ENCODE results near the gene METAP1D.
A peak's percentile ranks its signal among the peaks of the same experiment; 100 is the strongest.

Gene METAP1D

DNA sequence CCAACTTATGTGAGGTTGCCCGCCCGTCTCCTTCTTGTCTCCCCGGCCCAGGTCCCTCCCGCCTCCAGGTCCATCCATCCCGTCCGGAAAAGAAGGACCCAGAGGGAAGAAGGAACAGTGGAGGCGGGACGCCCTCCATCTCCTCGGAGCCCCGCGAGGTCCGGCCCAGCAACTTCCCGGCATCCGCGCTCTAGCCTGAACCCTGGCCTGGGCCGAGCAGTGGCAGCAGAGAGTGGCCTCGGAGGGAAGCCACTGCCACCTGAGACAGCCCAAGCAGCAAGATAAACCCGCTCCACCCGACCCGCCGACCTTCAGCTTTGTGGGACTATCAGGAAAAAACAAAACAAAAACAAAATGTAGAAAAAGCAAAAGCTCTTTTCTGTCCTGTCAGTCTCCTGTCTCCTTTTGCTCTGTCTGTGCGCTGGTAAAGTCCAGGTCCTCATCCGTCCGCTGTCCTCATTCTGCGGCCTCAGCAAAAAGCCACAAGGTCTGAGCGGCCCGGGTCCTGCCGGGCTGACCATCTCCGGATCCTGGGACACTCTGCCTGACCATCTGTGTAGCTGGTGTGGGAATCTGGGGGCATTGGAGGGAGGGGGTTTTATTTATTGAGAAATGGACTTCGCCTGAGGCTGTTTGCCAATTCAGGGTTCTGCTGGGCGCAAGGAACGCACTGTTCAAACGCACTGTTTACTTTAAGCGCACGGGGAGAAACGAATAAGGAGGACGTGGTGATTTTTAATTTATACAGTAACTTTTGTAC is 88.7 kb downstream of the METAP1D start:
- no peak for FAIRE-seq
- no peak for DNase-seq (ENCODE audit: extremely low spot score, insufficient read length, low read depth)

DNA sequence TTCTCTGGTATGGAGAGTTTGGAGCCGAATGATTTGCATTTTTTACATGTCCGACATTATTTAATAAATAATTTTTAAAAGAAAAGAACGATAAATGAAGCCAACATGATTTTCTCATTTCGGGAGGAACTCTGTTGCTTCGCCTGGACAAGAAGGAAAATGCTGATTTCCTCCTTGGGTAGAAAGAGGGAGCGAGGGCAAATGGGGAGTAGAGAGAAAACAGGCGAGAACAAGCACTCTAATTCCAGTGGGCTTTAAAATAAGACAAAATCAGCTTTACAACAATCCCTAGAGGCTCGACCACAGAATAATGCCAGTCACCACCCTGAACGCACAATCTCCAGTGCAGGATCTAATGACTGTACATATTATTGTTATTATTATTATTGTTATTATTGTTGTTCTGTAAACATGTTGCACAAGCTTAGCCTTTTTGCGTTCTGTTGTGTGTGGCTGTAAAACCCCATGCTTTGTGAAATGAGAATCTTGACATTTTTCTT is 89.3 kb downstream of the METAP1D start:
- FAIRE-seq = no peak
- DNase-seq (ENCODE audit: extremely low spot score, insufficient read length, low read depth) = no peak

DNA sequence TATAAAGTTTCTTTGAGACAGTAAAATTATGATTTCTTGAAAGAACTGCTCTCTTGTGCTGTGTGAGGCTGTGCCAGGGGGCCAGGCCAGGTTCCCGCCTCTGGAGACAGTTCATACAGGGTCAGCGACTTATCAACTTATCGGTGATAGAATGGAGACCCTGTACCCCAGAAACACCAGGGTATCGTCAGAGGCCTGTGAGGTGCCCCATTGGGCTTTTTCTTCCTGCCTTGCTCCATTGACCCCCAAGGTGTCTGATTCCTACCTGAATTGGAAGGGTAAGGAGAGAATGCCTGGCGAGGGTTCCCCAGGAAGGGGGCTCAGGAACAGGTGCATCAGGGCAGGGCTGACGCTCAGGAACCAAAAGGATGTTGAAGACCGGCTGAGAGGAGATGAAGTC is 89.9 kb downstream of the METAP1D start:
- FAIRE-seq (no peak), DNase-seq (ENCODE audit: extremely low spot score, insufficient read length, low read depth) (no peak)

DNA sequence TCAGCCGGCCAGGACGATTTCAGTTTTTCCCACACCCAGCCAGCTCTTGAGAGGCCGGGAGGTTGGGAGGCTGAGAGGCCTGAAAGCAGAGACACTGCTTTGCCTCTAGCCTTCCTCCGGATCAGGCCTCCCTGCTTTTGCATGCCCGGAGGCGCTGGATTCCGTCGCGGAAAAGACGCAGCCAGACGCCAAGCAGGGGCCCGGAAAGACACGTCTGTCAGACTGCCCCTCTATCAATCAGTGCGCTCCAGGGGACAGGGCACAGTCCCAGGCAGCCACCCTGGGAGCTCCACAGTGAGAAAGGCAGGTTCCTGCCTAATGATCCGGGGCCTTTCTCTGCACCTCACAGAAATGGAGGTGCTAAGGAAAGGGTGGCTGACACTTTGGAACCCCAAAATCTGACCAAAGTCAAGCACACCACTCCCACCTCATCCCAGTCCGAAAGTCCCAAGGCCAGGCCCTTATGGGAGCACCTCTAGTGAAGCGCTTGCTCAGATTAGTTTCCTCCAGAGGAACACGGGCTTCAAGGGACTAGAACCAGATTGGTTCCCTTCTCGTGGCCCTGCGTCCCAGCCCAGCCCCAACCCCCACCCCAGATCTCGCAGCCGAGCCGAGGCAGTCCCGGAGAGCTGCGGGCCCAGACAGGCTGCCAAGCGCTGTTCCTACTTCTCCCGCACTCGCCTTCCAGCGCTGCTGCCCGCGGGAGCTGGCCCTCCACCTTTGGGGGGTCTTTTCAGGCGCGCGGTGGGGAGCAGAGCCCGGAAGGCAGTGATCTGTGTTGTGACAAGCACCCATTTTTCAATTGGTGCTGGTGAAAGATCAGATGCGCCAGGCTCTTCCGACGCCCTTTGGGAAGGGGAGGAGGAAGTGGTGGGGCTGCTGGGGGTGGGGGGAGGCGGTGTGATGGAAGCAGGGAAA is 90.5 kb downstream of the METAP1D start:
- DNase-seq (ENCODE audit: extremely low spot score, insufficient read length, low read depth) = no peak
- FAIRE-seq = no peak

DNA sequence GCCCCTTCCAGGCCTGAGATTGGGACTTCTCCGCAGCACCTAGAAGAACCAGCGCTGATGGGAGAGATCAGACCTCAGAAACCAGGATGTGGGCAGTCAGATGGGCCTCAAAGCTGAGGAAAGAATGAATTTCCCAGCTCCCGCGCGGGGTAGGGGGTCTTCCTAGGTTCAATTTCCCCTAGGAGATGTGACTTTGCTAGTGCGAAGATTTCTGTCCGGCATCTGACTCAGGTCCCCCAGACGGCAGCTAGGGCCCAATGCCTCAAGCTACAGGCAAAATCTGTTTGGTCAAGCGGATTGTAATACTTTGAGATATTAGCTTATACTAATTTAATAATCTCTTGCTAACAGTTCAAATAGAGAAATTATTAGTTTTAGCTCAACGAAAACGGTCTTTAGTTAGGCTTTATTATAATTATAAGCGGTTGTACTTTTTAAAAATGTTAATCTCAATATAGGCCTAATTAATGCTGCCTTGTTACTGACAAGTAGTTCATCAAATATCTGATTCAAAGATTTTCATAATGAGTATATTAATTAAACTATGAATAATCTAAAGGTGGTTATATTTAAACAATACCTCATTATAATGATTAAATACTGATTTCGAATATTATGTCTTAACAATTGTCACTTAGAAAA is 91.4 kb downstream of the METAP1D start:
- no peak for FAIRE-seq
- DNase-seq (ENCODE audit: extremely low spot score, insufficient read length, low read depth) = no peak

DNA sequence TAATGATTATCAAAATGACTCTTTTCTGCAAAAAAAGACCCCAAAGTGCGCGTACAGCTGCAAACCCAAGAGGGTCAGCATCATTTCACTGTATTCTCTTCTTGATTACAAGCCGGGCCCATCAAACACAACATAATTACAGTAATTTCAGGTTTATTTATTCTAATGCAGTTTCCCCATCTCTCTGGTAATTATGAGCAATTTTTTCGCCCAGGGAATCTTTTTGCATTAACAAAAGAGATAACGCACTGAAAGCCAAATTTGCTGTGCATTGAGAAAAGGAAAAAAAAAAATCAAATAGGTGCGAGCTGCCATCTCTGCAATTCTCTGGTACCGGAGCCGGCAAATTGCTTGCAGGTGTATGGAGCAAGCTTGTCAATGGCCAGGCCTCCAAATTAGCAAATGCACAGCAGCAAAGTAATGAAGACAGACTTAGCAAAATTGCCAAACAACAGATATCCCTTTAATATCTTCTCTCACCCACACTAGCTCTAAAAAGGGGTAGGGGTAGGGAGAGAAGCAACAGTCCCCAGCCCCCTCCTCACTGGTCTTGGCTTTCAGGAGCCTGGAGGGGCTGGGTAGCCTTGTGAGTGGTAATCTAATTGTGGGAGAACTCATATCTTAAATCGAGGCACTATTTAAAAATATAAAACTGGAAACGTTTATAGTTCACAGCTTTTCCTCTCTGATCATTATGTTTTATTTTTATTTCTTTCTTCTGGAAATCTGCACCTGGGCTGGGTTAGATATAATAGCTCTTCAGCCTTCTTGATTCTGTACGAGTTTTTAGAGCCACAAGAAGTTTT is 92.2 kb downstream of the METAP1D start:
- DNase-seq (ENCODE audit: extremely low spot score, insufficient read length, low read depth) (no peak), FAIRE-seq (no peak)

DNA sequence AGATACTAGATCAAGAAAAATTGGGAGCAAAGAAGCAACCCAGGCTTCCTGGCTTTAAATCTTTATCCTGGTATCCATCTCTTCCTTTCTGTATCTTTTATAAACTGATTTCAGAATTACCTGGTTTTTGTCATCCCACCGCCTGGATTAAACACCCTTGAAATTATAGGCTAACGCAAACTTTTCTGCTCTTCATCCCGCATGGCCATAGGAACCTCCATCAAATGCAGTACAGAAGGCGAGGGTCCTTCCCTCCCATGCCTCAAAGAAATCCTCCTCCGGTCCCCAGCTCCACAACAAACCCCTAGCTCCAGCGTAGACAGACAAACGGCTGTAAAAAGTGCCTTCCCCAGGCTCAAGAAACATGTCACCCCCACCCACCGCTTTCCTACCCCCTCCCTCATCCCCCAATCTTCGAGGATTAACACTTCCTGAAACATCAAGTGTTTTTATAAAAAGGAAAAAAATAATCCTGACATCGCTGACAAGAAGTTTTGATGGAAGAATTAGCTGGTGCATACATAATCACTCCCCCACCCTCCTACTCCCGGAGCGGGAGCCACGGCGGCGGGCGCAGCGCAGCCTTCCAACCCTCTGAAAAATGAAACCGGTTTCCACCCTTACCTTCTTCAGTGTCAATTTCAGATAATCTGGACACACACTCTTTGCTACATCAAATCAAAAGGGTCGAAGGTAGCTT is 93.1 kb downstream of the METAP1D start:
- FAIRE-seq = no peak
- no peak for DNase-seq (ENCODE audit: extremely low spot score, insufficient read length, low read depth)

DNA sequence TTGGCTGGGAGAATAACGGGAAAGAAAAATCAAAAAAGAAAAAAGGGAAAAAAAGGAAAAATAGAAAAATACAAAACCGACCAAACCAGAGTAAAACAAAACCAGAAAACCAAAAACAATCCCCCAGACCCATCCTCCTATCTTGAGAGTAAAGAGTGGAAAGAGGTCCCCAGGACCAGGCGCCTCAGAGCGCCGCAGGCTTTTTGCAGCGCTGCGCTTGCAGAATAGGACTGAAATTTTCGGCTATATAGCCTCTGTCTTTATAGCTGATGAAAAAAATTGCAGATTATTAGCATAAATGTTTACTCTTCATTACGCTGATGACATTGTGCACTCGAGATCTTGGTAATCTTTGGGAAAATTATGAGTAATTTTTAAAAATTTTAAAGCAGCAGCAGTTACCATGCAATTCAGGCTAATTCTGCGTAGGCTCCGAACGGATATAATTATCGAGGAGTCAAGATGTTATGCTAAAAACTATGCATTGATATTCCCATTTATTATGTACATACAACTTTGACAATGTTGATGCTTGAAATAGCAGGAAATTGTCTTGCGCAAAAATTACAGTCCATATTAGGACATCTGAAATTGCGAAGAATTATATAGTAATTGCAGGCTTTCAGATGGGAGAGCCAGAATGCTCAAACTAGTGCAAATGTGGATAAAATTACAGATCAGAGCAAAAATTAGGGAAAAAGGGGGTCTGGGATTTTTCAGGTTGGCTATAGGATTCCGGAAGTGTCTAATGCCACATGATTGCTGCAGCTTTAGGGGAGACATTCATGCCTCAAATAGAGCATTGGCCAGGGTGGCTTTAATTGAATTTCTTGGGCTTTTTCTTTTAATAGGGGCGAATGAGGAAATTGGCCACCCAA is 93.9 kb downstream of the METAP1D start:
- DNase-seq (ENCODE audit: extremely low spot score, insufficient read length, low read depth) = no peak
- no peak for FAIRE-seq

DNA sequence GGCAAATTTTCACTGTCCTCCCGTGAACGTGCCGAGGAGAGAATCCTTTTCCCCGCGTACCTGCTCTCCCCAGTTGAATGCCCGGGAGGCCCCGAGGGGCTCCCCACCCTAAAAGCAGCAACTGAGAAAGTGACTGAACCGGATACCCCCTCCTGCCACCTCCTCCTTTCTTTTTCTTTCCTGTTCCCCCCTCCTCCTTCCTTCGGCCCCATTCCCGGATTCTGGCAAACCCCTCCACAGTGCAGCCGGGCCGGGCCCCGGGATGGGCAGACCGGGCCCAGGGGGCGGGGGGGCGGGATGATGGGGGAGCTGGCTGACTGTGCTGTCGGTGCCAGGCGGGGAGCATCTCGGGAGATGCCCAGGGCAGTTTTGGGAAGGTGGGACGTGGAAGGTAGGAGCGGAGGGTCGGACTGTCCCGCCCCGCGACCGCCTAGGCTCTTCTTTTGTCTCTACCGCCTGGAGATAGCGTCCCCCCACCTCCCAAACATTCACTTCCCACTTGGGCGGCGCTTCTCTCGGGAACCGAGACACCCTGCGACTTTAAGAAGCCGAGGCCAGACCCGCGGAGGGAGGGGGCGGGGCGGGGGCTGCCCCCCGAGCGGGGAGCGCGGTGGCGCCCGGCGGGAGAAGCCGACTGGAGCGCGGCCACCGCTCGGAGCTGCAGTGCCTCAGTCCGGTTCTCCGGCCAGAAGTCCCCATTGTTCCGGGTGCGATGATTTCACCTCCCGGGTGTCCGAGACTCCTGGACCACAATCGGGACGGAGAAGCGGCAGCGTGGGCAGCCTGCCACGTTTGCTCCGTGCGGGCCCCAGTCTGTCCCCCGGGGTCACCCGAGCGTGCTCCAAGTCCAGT is 94.8 kb downstream of the METAP1D start:
- FAIRE-seq (no peak), DNase-seq (ENCODE audit: extremely low spot score, insufficient read length, low read depth) (no peak)

DNA sequence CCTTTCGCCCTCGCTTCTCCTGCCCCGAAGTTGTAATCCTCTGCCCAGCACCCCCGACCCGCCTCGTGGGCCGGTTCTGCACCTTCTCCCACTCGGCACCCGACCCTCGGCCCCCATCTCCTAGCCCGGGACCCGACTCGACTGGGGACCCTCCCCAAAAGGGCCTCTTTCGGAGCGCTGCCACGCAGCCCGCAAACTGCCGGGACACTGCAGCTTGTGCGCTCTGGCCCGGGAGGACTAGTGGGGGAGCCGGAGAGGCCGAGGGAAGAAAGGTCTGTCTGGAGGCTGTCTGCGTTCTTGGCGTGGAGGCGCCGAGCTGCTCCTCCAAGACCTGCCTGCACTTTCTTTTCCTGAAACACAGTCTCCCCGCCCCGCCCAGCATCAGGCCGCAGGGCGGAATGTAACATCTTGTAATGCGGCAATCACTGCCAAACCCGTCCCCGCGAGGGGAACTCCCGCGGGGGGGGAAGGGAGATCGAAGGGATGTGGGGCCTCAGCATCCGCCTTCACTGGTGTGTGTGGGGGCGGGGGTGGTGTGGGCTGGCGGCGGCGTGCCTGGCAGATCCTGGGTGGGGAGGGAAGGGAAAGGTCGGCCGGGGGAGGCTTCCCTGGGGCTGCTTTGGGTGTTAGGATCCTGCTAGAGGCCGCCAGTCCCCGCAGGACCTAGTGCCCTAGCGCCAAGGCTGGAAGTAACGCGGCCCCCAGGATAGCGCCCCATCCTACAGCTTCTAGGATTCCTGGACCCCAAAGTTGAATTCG is 95.6 kb downstream of the METAP1D start:
- no peak for DNase-seq (ENCODE audit: extremely low spot score, insufficient read length, low read depth)
- FAIRE-seq = peak; percentile 18

DNA sequence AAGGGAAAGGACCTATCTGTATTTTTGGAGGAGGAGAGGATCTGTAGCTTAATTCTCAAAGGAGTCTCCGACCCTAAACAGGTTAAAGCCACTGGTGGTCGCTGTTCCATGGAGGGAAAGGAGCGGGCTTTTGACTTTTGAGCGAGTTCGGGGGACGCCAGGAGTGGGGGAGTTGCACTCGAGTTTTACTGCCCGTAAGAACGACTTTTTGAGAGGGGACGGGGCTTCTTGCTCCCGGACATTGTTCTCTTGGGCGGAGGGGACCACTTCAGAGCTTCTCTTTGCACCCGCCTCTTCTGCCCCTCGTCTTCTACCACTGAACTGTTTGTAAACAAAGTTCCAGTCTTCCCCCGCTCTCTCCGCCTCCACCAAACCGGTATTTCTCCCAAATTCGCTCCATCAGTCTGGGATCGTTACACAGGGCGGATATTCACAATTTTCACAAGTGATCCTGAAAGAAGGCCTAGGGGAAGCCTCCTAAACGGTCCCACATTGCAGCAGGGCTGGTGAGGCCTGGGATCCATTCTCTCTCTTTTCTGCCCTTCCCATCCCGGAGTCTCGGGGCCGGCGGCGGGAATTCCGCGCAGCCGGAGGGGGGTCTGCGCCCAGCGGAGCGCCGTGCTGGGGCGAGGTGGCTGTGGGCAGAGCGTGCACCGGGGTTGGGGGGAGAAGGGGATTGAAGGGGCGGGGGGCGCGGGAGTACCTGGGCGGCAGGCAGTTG is 96.3 kb downstream of the METAP1D start:
- FAIRE-seq (no peak), DNase-seq (ENCODE audit: extremely low spot score, insufficient read length, low read depth) (no peak)

DNA sequence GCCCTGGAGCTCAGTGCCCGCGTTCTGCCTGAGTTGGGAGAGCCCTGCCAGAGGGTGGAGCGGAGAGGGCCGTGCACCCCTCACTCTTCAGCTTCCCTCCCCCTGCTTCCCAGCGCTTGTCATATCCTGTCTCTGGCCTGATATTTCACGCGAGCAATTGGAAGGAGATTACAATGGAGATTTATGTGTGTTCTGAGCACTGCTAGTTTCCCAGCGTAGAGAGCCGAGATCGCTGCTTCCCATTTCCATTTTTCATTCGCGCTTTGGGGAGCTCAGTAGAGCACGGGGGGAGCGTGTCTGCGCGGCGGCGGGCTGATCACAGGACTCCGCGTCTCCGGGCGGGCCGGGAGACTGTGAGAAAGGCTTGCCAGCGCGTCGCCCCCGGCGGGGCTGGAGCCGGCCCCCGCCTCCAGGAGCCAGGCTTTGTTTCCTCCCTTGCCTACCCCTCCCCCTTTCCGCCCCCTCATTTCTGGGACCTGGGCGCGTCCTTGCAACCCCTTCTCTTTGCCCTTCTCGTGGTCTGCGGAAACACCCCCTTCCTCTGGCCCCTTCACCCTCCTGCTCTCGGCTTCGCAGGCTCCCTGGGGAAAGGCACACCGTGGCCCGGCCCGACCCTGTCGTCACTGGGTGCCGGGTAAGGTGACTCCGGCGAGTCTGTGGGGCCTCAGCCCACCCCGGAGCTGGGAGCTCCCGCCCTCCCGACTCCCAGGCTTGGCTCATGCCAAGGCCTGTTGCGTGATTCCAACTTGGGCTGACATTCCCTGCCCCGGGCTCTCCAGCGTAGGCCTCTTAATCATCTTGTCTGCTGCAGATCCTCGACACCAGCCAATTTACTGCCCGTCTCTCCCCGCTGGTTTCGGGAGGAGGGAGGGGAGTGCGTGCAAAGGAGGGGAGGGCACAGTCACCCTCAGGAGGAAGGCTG is 97.1 kb downstream of the METAP1D start:
- DNase-seq (ENCODE audit: extremely low spot score, insufficient read length, low read depth) (no peak), FAIRE-seq (no peak)

DNA sequence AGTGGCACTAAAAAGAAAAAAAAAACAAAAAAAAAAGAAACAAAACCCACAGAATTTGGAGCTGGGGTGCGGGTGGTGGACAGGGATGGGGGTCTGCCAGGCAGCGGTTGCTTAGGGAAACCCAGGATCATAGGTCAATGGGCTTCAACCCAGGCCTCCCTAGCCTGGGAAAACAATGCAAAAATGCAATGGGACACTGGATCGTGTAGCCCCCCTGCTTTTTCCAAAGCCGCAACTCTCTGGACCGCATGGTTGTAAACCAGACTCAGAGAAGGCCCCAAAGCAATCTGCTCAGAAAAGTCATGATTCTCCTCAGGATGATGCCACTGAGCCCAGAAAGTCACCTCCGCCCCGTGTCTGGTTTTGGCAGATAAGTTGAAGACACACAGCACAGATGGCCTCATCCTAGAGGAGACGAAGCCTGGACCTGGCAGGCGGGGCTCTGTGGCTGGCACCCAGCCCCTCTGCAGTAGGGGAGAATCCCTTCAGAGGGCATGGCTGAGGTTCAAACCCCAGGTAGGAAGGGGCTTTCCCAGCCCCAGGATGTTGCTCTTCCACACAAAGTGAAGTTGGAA is 97.9 kb downstream of the METAP1D start:
- DNase-seq (ENCODE audit: extremely low spot score, insufficient read length, low read depth) (no peak), FAIRE-seq (no peak)

DNA sequence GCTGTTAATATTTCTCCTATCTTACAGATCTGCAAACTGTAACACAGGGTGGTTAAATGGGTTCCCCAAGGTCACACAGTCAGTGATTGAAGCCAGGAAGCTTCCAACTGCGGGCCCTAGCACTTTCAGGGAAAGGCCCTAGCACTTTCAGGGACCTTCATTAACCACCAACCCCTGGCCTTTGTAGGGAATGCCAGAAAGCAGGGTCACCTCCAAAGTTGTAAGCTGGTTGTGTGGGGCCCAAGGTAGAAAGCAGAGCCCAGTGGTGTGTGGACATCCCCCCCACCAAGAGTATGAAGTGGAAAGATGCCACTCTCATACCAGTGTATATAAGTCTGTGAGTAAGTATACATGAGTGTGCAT is 98.5 kb downstream of the METAP1D start:
- DNase-seq (ENCODE audit: extremely low spot score, insufficient read length, low read depth) (no peak), FAIRE-seq (no peak)

Data from GM18507 (cell line).